Choroid plexus epithelial cell (primary cell): Measurements from ENCODE around the gene TMEM218.

Experiments
- DNase-seq: peaks from one replicate; pipeline ENCODE4 v3.0.0-alpha.2; 2010; ENCODE audit warnings: low read depth
- H3K4me3 ChIP-seq: 2 replicates; pipeline ENCODE4 v1.5.1; 2011; ENCODE audit warnings: low read depth, mild to moderate bottlenecking, control low read depth, low read length, moderate library complexity
- CTCF ChIP-seq: conservative IDR thresholded peaks from 2 replicates; pipeline ENCODE4 v1.5.1; 2011; ENCODE audit warnings: low read depth, mild to moderate bottlenecking, control low read depth, inconsistent platforms, low read length, moderate library complexity

TMEM218 gene

DNA sequence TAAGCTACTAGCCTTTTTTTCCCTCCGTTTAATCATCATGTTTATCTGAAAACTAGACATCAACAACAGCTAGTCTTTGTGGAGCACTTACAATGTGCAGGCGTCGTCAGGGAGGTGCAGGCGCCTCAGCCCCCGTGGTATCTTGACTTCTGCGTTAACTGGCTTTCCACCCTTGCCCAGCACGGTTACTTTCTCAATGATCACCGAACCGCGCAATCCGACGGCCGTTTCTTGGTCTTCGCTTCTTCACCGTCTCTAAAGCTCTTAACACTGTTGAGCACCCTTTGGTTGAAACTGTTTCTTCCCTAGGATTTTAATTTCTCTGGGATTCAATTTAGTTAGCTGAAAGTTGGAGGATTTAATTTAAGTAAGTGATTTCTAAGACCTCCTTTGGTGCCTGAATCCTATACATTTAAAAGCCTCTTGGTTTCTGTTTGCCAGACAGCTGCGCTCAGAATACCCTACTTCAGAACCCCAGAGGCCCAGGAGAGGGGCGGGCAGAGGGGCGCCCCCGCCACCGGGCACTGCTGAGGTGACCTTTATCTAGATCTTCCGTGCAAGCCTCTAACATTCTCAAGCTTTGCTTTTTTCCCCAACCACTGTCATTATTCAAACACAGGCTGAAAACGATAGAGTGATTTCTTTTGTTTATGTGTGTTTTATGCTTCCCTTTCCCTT lies 18.0 kb upstream of the TMEM218 start:
- H3K4me3 ChIP-seq: no peak overlapping the region
- no peak for TF ChIP-seq CTCF
- no peak for DNase-seq

DNA sequence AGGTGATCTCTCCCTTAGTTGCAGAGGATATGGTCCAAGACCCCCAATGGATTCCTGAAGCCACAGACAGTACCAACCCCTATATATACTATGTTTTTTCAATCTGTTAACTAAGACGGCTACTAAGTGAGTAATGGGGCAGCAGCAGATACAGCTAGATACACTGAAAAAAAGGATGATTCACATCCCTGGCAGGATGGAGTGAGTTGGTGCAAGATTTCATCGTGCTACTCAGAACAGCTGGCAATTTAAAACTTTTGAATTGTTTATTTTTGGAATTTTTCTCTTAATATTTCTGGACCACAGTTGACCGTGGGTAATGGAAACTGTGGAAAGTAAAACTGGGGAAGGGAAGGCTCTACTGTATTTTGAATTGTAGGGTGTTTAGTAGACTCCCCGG lies 17.0 kb upstream of the TMEM218 start:
- H3K4me3 ChIP-seq: no peak overlapping the region
- peak; percentile 74 for DNase-seq
- TF ChIP-seq CTCF: no peak

GRCh38 chr11:125124618-125124992 lies 13.2 kb upstream of the TMEM218 start:
- H3K4me3 ChIP-seq: no peak overlapping the region
- no peak for DNase-seq
- no peak for TF ChIP-seq CTCF

DNA sequence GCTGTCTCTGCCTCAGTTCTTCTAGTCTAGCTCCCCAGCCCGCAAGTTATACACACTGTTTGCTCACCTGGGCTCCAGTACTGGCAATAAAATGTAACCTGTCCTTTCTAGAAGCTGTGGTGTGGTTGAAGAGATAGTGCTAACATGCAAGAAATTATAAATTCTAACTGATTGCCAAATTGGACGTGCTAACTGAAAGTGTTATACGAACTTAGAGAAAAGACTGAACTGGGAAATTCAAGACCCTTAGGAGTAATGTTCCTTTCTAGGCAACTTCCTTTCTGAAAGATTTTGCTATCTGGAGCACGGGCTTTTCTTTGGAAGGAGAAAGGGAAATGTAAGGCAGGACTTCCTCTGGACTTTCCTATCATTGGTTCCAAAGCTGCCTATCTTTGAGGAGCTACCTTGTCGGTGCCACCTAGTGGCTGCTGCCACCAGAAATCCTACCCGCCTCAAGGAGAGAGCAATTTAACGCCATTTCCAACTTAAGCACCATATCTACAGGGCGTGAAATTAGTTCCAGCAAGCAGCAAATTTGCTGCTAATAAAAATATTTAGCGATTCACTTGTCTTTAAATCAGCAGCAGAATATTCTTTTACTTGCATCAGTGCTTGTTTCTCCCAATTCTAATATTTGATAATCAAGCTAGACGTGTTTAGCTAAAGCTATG lies 12.7 kb upstream of the TMEM218 start:
- no peak overlapping the region for H3K4me3 ChIP-seq
- DNase-seq: peak; percentile 77

GRCh38 chr11:125123194-125123946 lies 11.9 kb upstream of the TMEM218 start:
- H3K4me3 ChIP-seq: no peak overlapping the region
- DNase-seq: no peak
- TF ChIP-seq CTCF: no peak

More for the DNA sequence above, 12.7 kb upstream of the TMEM218 start:
- TF ChIP-seq CTCF: peak; percentile 72

DNA sequence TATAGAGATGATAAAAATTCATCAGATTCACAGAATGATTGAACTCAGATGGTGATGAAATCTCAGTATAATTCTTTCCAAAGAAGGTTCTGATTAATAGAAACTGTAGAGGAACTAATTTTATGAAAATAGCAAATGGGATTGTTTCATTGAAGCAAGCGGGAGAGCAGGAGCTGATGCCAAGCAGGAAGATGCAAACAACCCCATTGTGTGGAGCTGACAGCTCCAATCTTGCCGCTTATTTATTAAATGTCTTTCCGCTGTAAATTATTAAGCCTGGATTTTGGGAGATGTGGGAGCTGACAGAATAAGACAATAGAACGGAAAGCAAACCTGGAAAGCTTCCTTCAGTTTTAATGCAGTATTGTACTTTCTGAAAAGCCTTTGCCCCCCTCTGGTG lies 6.0 kb upstream of the TMEM218 start:
- H3K4me3 ChIP-seq: no peak overlapping the region
- no peak for DNase-seq
- no peak for TF ChIP-seq CTCF
